K562 (cell line): ENCODE data around the gene ASB2. TPM values are rescaled to one million over a fixed set of nuclear protein-coding genes. Genes with fewer than 3 reads are reported as not detected.

Experiments used
- ATAC-seq: fragments of 200-7000 bp; cut with Tn5 transposase; 3 replicates; pipeline ENCODE4 v1.9.1; 2020; ENCODE audit warnings: moderate library complexity
- BruUV-seq: library from RNA; stranded (reverse); fragments of 400-500 nt; replicated peaks from 2 replicates; lab custom pipeline; 2021; lab: Mats Ljungman, UMichigan
- CTCF ChIA-PET: fragments of 300-600 bp; formaldehyde crosslinking; extraction: SDS; loops from one replicate; lab custom pipeline; 2021; ENCODE audit warnings: low intra/inter-chr PET ratio; lab: Yijun Ruan, JAX
- POLR2A ChIA-PET: fragments of 300-600, 350-650 bp; sonication (Branson Sonifier 250); formaldehyde crosslinking; extraction: SDS; loops from one replicate; lab custom pipeline; 2021; ENCODE audit warnings: antibody characterized with exemption, inconsistent platforms; lab: Yijun Ruan, JAX
- DNase-seq, 4 experiments: peaks; one replicate each; pipeline versions ENCODE4 v3.0.0 to v3.0.0-alpha.2; 2011 to 2018; ENCODE audit warnings: low spot score in 3 of 4, mixed read lengths in 3 of 4; ENCODE audit errors: extremely low read depth in 1 of 4
- FAIRE-seq: peaks from 2 replicates; lab custom pipeline; 2011; peaks lifted over from hg19 to GRCh38; lab: Jason Lieb, UNC
- H2AFZ ChIP-seq: 2 replicates; pipeline ENCODE4 v1.6.0; 2011; ENCODE audit warnings: low read depth, low read length, control low read depth, inconsistent platforms
- H3K27ac ChIP-seq: fragments of 200-600 bp; 3 replicates; pipeline ENCODE4 v1.8.0; 2011; ENCODE audit warnings: low read depth, mild to moderate bottlenecking, control low read depth, inconsistent platforms, low read length, moderate library complexity, mixed read lengths; ENCODE audit errors: extremely low read depth
- H3K27me3 ChIP-seq, 2 experiments: fragments of 300-600 bp in 1 of 2; 2 replicates in 1 of 2; 3 replicates in 1 of 2; pipeline versions ENCODE4 v1.6.0 to v1.8.0; 2011; ENCODE audit warnings: inconsistent platforms in 2 of 2, low read length in 2 of 2, mild to moderate bottlenecking in 1 of 2, mixed read lengths in 1 of 2, moderate library complexity in 1 of 2; ENCODE audit not compliant: control insufficient read depth in 2 of 2, insufficient read depth in 2 of 2
- H3K36me3 ChIP-seq: fragments of 300-600 bp; 3 replicates; pipeline ENCODE4 v1.8.0; 2011; ENCODE audit warnings: mild to moderate bottlenecking, low read length, inconsistent platforms; ENCODE audit not compliant: control insufficient read depth, insufficient read depth
- H3K4me1 ChIP-seq, 2 experiments: fragments of 200-600 bp in 1 of 2; replicated peaks in 1 of 2; 2 replicates in 1 of 2; 3 replicates in 1 of 2; pipeline versions ENCODE4 v1.5.1 to v1.8.0; 2011; ENCODE audit warnings: inconsistent platforms in 2 of 2, low read length in 2 of 2, mild to moderate bottlenecking in 1 of 2, mixed read lengths in 1 of 2, moderate library complexity in 1 of 2; ENCODE audit not compliant: control insufficient read depth in 2 of 2, insufficient read depth in 2 of 2
- H3K4me2 ChIP-seq: 2 replicates; pipeline ENCODE4 v1.6.1; 2011; ENCODE audit warnings: low read length, control low read depth, inconsistent platforms, mixed read lengths; ENCODE audit not compliant: insufficient read depth
- H3K4me3 ChIP-seq: fragments of 200-600 bp; sonication (generic), shearing (Covaris generic); 2 replicates; pipeline ENCODE4 v1.5.1; 2016; ENCODE audit warnings: control low read depth, inconsistent platforms
- H3K79me2 ChIP-seq: fragments of 200-600 bp; 3 replicates; pipeline ENCODE4 v1.8.0; 2011; ENCODE audit warnings: low read length, inconsistent platforms; ENCODE audit not compliant: control insufficient read depth, insufficient read depth
- H3K9ac ChIP-seq, 2 experiments: 2 replicates each; pipeline versions ENCODE4 v1.6.0 to v1.6.1; 2011; ENCODE audit warnings: low read depth in 2 of 2, low read length in 2 of 2, control low read depth in 1 of 2, inconsistent platforms in 1 of 2, mild to moderate bottlenecking in 1 of 2, mixed read lengths in 1 of 2; ENCODE audit not compliant: insufficient read depth in 1 of 2
- H3K9me1 ChIP-seq: one replicate; pipeline ENCODE4 v1.6.0; 2011; ENCODE audit warnings: inconsistent platforms, mild to moderate bottlenecking, low read length, moderate library complexity; ENCODE audit not compliant: control insufficient read depth, insufficient read depth
- H3K9me3 ChIP-seq: replicated peaks from 2 replicates; pipeline ENCODE4 v1.5.1; 2011; ENCODE audit warnings: low read depth, low read length, inconsistent platforms; ENCODE audit not compliant: control insufficient read depth, insufficient read depth
- H4K20me1 ChIP-seq: replicated peaks from 2 replicates; pipeline ENCODE4 v1.6.1; 2011; ENCODE audit warnings: low read length, inconsistent platforms, mixed read lengths; ENCODE audit not compliant: control insufficient read depth, insufficient read depth
- DNMT1 ChIP-seq: fragments of 450-650 bp; IDR thresholded peaks from 2 replicates; pipeline ENCODE4 v1.6.1; 2016; ENCODE audit warnings: antibody characterized with exemption, mild to moderate bottlenecking
- IFI16 ChIP-seq: fragments of 250-450 bp; sonication (Bioruptor Pico); IDR thresholded peaks from 2 replicates; pipeline ENCODE4 v2.1.2; 2022; ENCODE audit warnings: mild to moderate bottlenecking, inconsistent platforms
- JUN ChIP-seq, 2 experiments: sonication (generic) in 1 of 2; formaldehyde crosslinking in 1 of 2; IDR thresholded peaks; 2 replicates each; pipeline versions ENCODE4 v1.6.1 to v1.8.0; 2012 to 2022; ENCODE audit warnings: borderline replicate concordance in 2 of 2, mild to moderate bottlenecking in 2 of 2, improper control_type of control experiment in 1 of 2, low read depth in 1 of 2, low read length in 1 of 2, missing genetic modification reagents in 1 of 2
- WGBS: fragments of 100-300 bp; shearing (Covaris generic); methylation state at CpG from one replicate; pipeline ENCODE4 v1.1.6; 2016; ENCODE audit warnings: low coverage, mixed read lengths; ENCODE audit not compliant: insufficient coverage; ENCODE audit errors: missing lambda C conversion rate; 5-methylcytosine and 5-hydroxymethylcytosine counted together
- in situ Hi-C: fragments of 300-500 bp; cut with MboI; formaldehyde crosslinking; loops from 4 replicates; pipeline ENCODE4 v1.15.0; 2018; ENCODE audit warnings: inconsistent platforms, mixed read lengths
- intact Hi-C: fragments of 100-400 bp; cut with micrococcal nuclease; formaldehyde crosslinking; loops from 2 replicates; pipeline ENCODE4 v1.14.2; 2022
- polyA plus RNA-seq, 8 experiments: library from polyadenylated mRNA; depleted of rRNA in 4 of 8; stranded (reverse) in 5 of 8; unstranded in 3 of 8; fragments of >200 nt; fragmentation: Nextera tagmentation in 2 of 8; fragmentation: Illumina TruSeq in 1 of 8; extraction: Ambion mirVana in 2 of 8; extraction: Trizol in 1 of 8; gene quantifications; 2 replicates each; pipeline versions ENCODE4 v1.2.1 to v1.2.3, GENCODE V29; 2011 to 2014; ENCODE audit warnings: inconsistent platforms in 1 of 8, missing spikeins in 1 of 8
- total RNA-seq, 7 experiments: library from RNA; depleted of rRNA in 6 of 7; stranded (reverse); fragments of >200 nt in 6 of 7; fragmentation: Illumina TruSeq in 2 of 7; extraction: Trizol in 2 of 7; gene quantifications; 2 replicates each; pipeline versions ENCODE4 v1.2.1 to v1.2.3, GENCODE V29; 2011 to 2021; ENCODE audit warnings: low replicate concordance in 1 of 7
- TF ChIP-seq, protein P1 (sequence below): sonication (generic); formaldehyde crosslinking; IDR thresholded peaks from 2 replicates; pipeline ENCODE4 v1.8.1; 2023; ENCODE audit warnings: mild to moderate bottlenecking, missing genetic modification reagents

ASB2 gene
- total and polyA plus RNA-seq, 9 of the 15 experiments (the other 6 are each of a cell fraction or from before 2014, with no cell fraction given): not detected

DNA sequence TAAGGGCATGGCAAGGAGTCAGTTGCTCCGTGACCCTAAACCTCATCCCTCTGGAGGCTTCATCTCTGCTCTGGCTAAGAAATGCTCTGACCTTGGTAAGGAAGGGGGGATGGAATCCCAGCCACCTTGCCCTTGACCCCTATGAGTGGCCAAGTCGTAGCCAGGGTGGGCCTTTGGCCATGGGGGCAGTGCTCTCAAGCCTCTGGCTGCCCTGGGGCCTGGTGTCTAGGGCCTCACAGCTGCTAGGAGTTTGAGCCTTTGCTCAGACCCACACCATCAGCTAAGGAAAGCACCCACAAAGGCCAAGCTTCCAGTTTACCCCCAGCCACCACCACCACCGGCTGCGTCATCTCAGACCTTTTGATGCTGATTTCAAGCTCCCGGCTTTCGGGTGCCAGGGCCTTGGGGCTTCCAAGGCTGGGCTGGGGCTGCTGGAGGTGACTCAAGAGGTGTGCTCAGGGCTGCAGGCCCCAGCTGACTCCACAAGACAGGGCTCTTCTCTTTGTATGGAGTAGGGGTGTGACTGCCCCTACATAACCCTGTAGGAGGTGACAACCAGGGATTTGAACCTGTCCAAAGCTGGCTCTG is 3.7 kb downstream of the ASB2 start:
- H3K36me3 ChIP-seq: no peaks in the 10 kb centered on the region
- no peak overlapping the region for H2AFZ ChIP-seq
- TF ChIP-seq DNMT1: no peak
- no peak for TF ChIP-seq JUN (IDR thresholded peaks at IDR 0.05; ENCODE audit: borderline replicate concordance, low read depth, low read length)
- no peak for TF ChIP-seq JUN (CRISPR knock-in tag; IDR thresholded peaks at IDR 0.05; ENCODE audit: borderline replicate concordance)
- TF ChIP-seq IFI16 (CRISPR knock-in tag): no peak
- TF ChIP-seq, protein P1, sequence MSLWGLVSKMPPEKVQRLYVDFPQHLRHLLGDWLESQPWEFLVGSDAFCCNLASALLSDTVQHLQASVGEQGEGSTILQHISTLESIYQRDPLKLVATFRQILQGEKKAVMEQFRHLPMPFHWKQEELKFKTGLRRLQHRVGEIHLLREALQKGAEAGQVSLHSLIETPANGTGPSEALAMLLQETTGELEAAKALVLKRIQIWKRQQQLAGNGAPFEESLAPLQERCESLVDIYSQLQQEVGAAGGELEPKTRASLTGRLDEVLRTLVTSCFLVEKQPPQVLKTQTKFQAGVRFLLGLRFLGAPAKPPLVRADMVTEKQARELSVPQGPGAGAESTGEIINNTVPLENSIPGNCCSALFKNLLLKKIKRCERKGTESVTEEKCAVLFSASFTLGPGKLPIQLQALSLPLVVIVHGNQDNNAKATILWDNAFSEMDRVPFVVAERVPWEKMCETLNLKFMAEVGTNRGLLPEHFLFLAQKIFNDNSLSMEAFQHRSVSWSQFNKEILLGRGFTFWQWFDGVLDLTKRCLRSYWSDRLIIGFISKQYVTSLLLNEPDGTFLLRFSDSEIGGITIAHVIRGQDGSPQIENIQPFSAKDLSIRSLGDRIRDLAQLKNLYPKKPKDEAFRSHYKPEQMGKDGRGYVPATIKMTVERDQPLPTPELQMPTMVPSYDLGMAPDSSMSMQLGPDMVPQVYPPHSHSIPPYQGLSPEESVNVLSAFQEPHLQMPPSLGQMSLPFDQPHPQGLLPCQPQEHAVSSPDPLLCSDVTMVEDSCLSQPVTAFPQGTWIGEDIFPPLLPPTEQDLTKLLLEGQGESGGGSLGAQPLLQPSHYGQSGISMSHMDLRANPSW: no peak
- DNase-seq (no peak), ATAC-seq (no peak), FAIRE-seq (no peak)
- H3K79me2 ChIP-seq: no peaks in the 10 kb centered on the region
- no peak overlapping the region for H3K27ac ChIP-seq
- H3K9me1 ChIP-seq: no peaks in the 10 kb centered on the region
- H3K9me3 ChIP-seq: no peaks in the 10 kb centered on the region
- WGBS: 0% methylated on average over 4 of the region's 6 CpGs
- H3K9ac ChIP-seq: no peak overlapping the region
- no peak overlapping the region for H3K4me2 ChIP-seq
- ChIA-PET POLR2A (no interaction called here), CTCF (no interaction called here)
- in situ Hi-C loops: no loop called here
- no peaks in the 10 kb centered on the region for H4K20me1 ChIP-seq
- no peaks in the 10 kb centered on the region; a peak in 1 of 5 replicates for H3K4me1 ChIP-seq
- H3K27me3 ChIP-seq: peaks cover 0 to 49% of the 10 kb centered on the region in 2 experiments; a peak in 2 of 5 replicates
- H3K4me3 ChIP-seq: no peak overlapping the region
- no TSS peak for BruUV-seq
- intact Hi-C loops: no loop called here
